ENCODE results near the gene CLIC4.
A peak's percentile ranks its signal among the peaks of the same experiment; 100 is the strongest.
"Not testable (repeated sequence)": the region's sequence is repeated elsewhere in the genome, so short reads cannot be mapped to it uniquely, and the experiment has no call there.

The CLIC4 gene

DNA sequence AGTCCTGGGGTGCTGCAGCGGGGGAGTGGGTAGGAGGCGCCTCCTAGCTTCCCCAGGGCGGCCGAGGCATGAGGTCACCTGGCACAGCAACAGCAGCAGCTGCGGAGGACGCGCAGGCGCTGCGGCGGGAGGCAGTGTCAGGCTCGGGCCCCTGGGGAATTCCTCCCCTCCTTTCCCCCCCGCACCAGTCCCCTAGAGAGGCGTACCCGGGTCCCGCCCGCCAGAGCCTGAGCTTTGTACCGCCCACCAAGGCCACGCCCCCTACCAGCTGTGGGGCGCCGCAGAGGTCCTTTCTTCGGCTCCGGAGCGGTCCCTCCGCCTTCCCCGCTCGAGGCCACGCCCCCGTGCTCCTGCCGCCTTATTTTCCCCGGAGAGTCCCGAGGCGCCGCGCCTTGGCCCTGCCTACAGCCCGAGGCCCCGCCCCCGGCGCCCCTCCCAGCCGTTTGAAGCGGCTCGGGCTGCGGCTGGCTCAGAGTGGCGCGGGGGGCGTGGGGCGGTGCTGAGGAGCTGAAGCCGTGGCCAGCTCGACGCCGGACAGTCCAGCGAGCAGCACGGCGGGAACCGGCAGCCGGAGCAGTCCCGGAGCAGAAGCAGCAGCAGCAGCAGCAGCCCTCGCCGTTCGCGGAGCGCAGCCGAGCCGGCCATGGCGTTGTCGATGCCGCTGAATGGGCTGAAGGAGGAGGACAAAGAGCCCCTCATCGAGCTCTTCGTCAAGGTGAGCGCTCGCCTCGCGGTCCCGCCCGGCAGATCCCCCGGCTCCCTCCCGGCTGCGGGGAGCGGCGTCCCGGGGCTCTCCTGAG, at the start of gene CLIC4:
CLIC4 (plus strand) TSS at position 537 of the 800 bp plus-strand sequence; CDS start at position 644, 107 bp downstream.
- peak; percentile 95 to 99 for DNase-seq

DNA sequence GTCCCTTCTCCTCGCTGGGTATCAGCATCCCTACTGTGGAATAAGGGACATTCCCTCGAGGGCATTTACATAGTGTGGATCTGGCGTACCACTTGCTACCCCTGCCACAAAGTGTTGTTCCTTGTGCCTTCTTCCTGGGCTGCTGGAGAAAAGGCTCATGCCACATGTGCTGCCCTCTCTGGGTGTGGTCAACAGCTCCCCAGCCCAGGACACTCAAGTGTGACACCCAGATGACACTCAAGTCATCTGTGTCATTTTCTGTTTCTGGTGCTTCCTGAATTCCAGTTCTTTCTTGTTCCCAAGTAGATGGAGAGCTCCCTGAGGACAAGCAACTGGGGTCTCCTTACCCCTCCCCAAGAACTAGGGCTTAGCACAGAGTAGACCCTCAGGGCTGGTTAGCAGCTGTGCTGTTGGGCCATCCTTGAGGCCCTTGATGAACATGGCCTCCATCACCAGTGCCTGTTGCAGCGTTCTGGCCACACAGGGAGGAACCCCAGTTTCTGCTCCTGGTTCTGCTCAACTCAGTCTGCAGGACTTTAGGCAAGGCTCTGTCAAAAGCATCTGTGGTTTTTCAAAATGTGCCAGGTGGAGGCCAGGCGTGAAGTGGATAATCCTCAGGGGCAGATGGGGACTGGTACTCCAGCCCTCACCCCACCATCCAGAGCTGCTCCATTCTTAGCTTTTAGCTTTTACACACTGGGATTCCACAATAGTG, 49.0 kb upstream of the CLIC4 start:
- no peak for DNase-seq

DNA sequence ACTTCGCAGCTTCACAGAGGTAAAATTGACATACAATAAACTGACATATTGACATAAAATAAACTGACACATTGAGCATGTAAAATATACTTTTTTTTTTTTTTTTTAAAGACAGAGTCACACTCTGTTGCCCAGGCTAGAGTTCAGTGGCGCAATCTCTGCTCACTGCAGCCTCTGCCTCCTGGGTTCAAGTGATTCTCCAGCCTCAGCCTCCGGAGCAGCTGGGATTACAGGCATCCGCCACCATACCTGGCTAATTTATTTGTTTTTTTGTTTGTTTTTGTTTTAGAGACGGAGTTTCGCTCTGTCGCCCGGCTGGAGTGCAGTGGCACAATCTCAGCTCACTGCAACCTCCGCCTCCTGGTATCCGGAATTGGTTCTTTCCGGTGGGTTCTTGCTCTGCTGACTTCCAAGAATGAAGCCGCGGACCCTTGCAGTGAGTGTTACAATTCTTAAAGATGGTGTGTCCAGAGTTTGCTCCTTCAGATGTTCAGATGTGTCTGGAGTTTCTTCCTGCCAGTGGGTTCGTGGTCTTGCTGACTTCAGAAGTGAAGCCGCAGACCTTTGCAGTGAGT, 48.4 kb upstream of the CLIC4 start:
- DNase-seq = no peak

DNA sequence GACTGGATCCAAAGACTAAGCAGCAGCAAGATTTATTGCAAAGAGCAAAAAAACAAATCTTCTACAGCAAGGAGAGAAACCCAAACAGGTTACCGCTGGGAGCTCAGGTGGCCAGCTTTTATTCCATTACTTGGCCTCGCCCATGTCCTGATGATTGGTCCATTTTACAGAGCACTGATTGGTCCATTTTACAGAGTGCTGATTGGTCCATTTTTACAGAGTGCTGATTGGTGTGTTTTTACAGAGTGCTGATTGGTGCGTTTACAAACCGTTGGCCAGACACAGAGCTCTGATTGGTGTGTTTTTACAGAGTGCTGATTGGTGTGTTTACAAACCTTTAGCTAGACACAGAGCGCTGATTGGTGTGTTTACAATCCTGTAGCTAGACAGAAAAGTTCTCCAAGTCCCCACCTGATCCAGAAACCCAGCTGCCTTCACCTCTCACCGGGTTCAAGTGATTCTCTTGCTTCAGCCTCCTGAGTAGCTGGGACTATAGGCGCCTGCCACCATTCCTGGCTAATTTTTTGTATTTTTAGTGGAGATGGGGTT, 47.7 kb upstream of the CLIC4 start:
- DNase-seq = not testable (repeated sequence)

DNA sequence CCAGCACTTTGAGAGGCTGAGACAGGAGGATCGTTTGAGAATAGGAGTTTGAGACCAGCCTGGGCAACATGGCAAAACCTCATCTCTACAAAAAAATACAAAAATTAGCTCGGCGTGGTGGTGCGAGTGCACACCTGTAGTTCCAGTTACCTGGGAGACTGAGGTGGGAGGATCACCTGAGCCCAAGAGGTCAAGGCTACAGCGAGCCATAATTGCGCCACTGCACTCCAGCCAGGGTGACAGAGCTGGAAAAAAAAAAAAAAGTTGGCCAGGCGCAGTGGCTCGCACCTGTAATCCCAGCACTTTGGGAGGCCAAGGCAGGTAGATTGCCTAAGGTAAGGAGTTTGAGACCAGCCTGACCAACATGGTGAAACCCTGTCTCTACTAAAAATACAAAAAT, 46.9 kb upstream of the CLIC4 start:
- DNase-seq = not testable (repeated sequence)

DNA sequence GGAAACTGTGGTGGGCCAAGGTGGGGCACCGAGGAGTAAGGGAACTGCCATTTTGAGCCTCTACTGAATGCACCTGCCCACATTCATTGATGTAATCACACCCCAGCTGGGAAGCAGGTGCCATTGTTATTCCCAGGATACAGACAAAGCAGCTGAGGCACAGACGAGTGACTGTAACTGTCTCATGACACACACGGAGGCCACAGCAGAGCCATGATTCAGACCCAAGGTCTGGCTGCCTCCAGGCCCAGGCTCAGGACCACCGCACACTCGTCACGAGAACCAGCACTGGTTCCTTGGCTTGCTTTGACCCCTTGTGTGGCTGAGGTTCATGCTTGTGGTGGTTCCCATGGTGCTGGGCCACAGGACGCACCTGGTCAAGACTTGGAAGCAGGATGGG, 45.6 kb upstream of the CLIC4 start:
- no peak for DNase-seq

DNA sequence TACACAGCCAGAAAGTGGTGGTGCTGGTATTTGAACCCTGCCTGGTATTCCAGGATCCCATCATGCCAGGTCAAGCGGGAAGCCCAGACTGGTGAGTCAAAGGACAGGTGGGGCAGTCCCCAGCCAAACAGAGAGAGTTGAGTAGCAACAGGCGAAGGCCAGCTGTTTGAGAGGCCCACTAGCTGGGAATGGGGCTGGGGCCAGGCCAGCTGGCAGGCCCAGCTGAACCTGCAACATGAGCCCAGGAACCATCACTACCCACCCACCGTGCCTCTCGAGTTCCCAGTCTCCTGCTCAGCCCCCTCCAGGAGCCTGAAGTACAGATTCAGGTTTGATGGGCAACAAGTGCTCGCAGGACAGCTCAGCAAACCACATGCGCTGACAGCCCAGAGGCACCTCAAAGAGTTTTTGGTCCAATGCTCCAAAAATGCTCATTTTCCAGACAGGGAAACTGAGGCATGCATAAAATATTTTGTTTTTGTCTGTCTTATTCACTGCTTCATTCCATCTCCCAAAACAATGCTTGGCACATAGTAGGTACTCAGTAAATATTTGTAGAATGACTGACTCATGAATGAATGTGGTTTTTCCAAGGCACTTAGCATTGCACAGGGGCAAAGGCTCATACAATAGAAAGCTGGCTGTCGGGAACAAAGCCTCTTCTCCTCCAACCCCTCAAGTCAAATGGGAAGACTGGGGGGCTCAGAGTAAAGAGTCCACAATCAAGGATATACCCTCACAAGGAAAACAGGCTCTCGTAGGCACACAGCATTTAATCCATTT, 42.5 kb upstream of the CLIC4 start:
- DNase-seq = no peak

DNA sequence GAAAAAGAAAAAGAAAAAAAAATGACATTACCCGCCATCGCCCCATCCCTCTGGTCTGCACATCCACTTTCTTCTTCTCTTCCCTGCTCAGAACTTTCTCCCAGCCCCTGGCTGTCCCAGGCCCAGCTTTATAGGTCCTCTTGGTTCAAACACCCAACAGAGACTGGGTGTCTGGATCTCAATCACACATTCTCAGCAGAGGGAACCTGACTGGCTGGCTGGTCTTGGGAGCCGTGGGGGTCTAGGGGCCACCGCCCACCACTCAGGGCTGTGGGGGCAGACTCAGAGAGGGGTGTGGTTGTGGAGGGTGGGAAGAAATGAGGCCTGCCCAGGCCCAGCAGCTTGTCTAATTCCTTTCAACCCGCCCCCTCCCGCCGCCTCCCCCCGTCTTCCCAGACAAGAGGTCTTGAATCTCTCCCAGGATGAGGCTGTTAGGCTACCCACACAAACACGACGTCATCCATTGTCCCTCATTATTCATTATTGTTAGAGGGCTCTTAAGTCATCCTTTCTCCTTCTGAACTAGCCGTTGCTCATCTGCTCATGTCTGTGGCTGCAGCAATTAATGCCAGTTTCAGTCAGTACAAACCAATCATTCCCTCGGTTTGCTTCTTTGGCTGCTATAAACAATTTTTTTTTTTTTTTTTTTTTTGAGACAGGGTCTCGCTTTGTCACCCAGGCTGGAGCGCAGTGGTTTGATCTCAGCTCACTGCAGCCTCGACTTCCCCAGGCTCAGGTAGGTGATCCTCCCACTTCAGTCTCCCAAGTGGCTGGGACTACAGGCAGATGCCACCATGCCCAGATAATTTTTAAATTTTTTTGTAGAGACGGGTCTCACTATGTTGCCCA, 40.6 kb upstream of the CLIC4 start:
- no peak for DNase-seq

DNA sequence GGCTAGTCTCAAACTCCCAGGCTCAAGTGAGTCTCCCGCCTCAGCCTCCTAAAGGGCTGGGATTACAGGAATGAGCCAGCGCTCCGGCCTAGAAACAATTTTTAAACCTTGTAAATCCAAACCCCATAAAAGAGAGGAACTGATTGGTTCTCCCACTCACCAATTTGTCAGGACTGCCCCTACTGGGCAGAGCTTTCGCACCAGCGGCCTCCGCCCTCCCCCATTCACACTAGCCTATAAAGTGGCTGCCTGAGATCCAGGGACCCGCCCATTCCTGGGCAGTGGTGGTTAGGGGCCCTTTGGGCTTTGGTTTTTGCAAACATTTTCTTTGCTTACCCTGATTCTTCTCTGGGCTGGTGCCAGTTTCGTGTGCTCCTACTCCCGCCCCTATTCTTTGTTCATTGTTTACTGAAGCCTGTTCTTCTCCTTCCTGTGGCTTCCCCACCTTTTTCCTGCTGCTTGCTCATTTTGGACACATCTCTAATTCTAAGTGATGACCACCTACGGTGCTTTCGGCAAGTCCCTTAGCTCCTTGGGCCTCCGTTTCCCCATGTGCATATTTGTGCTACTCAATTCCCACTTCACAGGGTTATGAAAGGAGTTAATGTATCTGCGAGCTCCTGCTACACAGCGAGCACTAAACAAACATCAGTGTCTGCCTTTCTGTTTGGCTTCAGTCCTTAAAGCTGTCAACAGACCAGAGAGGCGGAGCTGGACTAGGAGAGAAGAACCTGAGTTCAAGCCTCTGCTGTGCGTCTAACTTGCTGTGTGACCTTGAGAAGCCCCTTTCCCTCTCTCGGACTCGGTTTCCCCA, 39.8 kb upstream of the CLIC4 start:
- DNase-seq = peak in 1 of 2 donors; percentile 8

DNA sequence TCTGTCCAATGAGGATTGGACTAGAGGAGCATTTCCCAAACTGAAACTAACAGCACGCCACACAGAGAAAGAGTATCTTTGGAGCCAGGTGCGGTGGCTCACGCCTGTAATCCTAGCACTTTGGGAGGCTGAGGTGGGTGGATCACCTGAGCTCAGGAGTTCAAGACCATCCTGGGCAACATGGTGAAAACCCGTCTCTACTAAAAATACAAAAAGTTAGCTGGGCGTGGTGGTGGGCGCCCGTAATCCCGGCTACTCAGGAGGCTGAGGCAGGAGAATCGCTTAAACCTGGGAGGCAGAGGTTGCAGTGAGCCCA, 39.2 kb upstream of the CLIC4 start:
- DNase-seq = not testable (repeated sequence)

DNA sequence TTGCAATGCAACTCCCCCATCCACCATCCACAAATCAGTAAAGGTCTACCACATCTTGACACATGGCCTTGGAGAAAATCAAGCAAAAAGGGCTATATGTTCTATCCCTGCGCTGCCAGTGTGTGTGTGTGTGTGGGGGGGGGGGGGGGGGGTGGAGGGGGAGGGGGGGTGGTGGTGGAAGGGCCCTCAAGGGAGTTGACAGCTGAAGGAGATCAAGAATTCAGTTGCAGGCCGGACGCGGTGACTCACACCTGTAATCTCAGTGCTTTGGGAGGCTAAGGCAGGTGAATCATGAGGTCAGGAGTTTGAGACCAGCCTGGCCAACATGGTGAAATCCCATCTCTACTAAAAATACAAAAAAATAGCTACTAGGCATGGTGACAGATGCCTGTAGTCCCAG, 37.6 kb upstream of the CLIC4 start:
- no peak for DNase-seq

DNA sequence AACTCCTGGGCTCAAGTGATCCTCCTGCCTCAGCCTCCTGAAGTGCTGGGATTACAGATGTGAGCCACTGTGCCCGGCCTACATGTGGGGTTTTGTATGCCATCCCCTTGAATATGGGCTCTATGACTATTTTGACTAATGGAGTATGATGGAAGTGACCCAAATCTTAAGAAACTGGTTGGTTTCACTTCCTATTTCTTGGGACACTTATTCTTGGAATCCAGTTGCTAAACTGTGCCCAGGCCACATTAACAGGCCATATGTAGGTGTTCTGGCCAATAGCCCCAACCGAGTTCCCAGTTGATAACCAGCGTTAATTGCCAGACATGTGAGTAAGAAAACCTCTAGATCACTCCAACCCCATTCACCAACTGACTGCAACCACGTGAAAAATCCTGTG, 36.3 kb upstream of the CLIC4 start:
- no peak for DNase-seq

DNA sequence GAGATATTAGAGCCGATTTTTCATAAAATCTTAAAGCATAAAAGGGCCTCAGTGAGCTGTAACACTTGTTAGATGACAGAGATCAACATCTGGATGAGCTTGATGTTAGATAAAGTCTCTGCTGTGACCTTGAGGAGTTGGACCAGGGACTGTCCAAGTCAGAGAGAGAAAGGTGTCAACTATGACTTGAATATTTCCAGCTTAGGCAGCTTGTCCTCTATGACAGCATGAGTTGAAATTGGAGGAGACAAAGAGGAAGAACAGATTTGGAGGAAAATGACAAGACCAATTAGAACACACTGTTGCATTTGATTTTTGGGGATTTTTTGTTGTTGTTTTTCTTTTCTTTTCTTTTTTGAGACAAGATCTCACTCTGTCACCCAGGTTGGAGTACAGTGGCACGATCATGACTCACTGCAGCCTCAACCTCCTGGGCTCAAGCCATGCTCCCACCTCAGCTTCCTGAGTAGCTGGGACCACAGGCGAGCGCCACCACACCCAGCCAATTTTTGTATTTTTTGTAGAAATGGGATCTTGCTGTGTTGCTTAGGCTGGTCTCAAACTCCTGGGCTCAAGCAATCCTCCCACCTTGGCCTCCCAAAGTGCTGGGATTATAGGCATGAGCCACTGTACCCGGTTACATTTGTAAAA, 35.3 kb upstream of the CLIC4 start:
- DNase-seq = no peak

DNA sequence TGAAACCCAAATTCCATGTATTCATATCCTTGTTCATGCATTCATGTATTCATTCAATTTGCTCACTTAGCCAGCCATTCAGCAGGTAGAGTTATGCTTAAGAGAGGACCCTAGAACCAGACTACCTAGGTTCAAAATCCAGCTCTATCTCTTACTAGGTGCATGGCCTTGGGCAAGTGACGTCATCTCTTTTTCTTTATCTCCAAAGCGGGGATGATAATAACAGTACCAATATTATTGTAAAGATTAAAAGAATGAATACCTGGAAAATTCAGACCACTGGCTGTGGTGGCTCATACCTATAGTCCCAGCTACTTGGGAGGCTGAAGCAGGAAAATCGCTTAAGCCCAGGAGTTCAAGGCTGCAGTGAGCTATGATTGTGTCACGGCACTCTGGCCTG, 33.9 kb upstream of the CLIC4 start:
- DNase-seq = no peak

DNA sequence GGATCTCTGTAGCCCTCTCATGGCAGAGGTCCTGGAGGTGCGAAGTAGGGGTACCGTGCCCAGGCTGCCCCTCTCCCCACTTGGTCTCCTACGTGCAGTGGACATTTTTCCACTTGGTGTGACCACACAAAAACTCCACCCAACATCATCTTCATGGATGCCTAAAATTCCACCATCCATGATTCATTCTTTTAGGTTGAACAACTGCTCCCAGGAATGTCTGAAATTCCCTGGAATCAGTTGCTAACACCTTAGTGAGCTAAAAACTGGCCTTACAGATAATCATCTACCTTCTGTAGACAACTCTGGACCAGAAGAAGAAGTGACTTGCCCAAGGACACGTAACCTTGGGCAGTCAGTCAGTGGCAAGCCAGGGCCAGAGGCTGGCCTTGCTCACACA, 32.1 kb upstream of the CLIC4 start:
- DNase-seq = no peak

DNA sequence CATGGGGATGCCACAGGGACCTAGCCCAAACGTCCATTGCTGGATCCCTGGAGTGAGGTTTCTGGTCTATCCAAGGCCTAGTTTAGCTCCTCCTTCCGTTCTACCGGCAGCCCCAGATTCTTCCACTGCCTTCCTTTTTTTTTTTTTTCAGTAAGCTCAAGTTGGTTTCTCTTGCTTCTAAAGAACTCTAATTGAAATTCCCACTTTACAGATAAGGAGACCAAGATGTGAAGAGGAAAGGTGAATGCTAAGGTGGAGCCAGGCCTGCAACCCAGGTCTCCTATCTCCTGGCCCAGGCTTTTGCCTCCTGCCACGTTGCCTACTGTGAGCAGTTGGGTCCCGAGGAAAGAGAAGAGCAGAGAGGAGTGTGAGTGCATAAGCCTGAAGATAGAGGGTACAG, 31.5 kb upstream of the CLIC4 start:
- no peak for DNase-seq

DNA sequence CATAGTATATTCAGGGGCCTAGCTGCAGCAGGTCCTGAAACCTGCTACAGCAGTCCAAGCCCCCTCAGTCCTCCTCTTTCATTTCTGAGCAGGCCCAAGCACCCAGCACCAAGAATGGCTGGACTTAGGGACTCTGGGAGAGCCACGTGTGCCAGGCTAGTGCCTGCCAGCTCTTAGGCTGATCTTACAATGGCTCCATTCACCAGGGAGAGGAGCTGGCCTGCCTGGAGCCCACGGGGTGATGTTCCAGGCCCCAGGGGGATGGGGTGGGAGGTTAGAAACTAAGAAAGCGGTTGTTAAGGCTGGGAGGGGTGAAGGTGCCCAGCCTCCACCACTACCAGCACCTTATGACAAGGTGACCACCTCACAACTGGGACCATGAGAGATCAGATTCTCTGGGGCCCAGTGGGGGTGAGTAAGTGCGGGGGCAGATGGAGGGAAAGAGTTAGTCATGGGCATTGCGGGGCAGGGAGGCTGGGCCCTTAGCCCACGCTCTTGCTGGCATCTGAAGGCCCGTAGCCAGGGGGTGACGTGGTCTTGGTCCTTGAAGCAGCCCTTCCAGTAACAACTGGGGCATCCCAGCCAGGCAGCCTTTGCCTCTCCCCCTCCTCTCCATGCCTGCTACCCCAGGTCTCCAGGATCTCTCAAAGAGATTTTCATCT, 30.3 kb upstream of the CLIC4 start:
- no peak for DNase-seq

DNA sequence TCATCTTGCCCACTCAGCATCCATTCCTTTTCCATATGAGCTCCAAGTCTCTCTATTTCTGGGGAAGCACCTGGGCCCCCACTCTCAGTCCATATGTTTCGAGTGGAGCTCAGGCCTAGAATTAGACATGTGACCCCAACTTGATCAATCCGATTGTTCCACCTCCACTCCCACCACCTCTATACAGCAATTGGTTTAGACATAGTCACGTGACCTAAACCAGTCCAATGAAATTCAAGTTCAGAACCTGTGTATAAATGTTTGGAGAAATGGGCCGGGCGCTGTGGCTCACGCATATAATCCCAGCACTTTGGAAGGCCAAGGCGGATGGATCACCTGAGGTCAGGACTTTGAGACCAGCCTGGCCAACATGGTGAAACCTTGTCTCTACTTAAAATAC, 29.6 kb upstream of the CLIC4 start:
- DNase-seq = no peak

DNA sequence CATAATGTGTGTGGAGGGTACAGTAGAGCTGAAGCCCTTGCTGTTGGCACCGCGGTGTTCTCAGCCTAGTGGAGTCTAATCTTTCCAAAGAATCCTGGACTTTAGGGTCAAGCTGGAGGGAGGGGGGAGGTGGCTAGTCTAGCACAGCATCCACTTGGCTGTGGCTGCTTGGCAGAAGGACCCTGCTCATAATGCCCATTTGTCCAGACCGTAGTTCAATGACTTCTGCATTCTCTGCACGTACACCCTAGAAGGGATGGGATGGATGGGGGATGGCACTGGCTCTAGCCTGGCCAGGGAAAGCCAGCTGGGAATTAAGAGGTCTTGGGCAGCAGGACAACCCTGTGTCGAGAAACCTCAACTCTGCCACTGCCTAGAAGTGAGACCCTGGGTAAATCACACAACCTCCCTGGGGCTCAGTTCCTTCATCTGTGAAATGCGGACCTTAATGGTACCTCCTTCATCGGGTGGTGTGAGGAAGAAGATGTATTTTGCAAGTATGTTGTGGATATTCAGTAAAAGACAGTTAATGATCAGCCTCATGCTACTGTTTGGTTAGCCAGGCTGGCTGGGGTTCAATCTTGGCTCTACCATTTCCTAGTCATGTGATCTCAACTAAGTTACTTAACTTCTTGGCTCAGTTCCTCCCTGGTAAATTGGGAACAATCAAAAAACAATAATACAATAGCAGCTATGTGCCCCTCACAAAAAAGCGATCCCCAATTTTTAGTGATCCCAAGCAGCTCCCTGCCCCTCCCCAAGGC, 27.2 kb upstream of the CLIC4 start:
- DNase-seq = no peak
